Heart left ventricle (tissue), 16 donors: ENCODE data around the gene CNOT4. TPM values are rescaled to one million over a fixed set of nuclear protein-coding genes. Genes with fewer than 3 reads are reported as not detected.

Source experiments
- ATAC-seq, 4 donors: fragments of 200-7000 bp; cut with Tn5 transposase; one replicate each; pipeline ENCODE4 v1.9.1; 2020 to 2022; ENCODE audit warnings: moderate library complexity in 4 of 4, mild to moderate bottlenecking in 3 of 4, moderate number of reproducible peaks in 1 of 4
- DNase-seq, 5 donors: peaks; one replicate each; pipeline ENCODE4 v3.0.0-alpha.2; 2020
- H3K27ac ChIP-seq, 12 donors: fragments of 200-600 bp; sonication (generic) in 4 of 12; one replicate each; pipeline versions ENCODE4 v1.5.0 to v1.8.0; 2016 to 2022; ENCODE audit warnings: mild to moderate bottlenecking in 2 of 12
- H3K27me3 ChIP-seq, 9 donors: fragments of 200-600 bp; sonication (generic) in 2 of 9; one replicate each; pipeline versions ENCODE4 v1.5.1 to v1.8.0; 2016 to 2022; ENCODE audit warnings: mild to moderate bottlenecking in 3 of 9
- H3K36me3 ChIP-seq, 9 donors: fragments of 200-600 bp; sonication (generic) in 2 of 9; one replicate each; pipeline versions ENCODE4 v1.5.0 to v1.8.0; 2018 to 2022; ENCODE audit warnings: mild to moderate bottlenecking in 2 of 9
- H3K4me1 ChIP-seq, 12 donors: fragments of 200-600 bp; sonication (generic) in 4 of 12; one replicate each; pipeline versions ENCODE4 v1.5.0 to v1.8.0; 2016 to 2022; ENCODE audit warnings: mild to moderate bottlenecking in 3 of 12
- H3K4me3 ChIP-seq, 12 donors: fragments of 200-600 bp; sonication (generic) in 4 of 12; one replicate each; pipeline versions ENCODE4 v1.5.0 to v1.8.0; 2017 to 2022; ENCODE audit warnings: mild to moderate bottlenecking in 9 of 12, moderate library complexity in 4 of 12
- H3K9me3 ChIP-seq, 12 donors: fragments of 200-600 bp; sonication (generic) in 4 of 12; one replicate each; pipeline versions ENCODE4 v1.5.0 to v1.8.0; 2016 to 2022; ENCODE audit warnings: mild to moderate bottlenecking in 1 of 12
- CTCF ChIP-seq, 12 donors: fragments of 200-600 bp; sonication (generic) in 4 of 12; IDR thresholded peaks; one replicate each; pipeline versions ENCODE4 v1.5.0 to v1.8.0; 2018 to 2022; ENCODE audit warnings: antibody characterized with exemption in 12 of 12, mild to moderate bottlenecking in 5 of 12
- POLR2A ChIP-seq, 2 donors: fragments of 450-650 bp; IDR thresholded peaks; one replicate each; pipeline ENCODE4 v1.6.1; 2017; ENCODE audit warnings: antibody characterized with exemption in 2 of 2, mild to moderate bottlenecking in 2 of 2, moderate library complexity in 2 of 2
- WGBS, 4 donors: extraction: QIAGEN DNeasy Blood & Tissue Kit in 2 of 4; methylation state at CpG; one replicate each; pipeline versions ENCODE4 v1.1.5 to v1.1.7; 2013 to 2018; 5-methylcytosine and 5-hydroxymethylcytosine counted together
- intact Hi-C, 10 donors: fragments of 100-400 bp; cut with DNase I; formaldehyde crosslinking; loops; one replicate each; pipeline versions ENCODE4 v1.11.1 to v1.14.2; 2022
- polyA plus RNA-seq, 2 donors: library from polyadenylated mRNA; stranded (reverse); fragments of 200-250 nt; gene quantifications; one replicate each; pipeline ENCODE4 v1.2.3, GENCODE V29; 2013
- total RNA-seq, 9 donors: library from RNA; depleted of rRNA in 2 of 9; stranded (reverse); fragments of >200 nt in 2 of 9; fragmentation: NEBNext Ultra II Directional in 3 of 9; extraction: Animal tissue kit (Norgen Biotek cat#: 25700) in 3 of 9; gene quantifications; one replicate each; pipeline versions ENCODE4 v1.1.0 to v1.2.4, GENCODE V29; 2016 to 2023
- donor health status: ischemic (EF 13 %, LVEDD 7.1; RV severe dilation, severe dysfunction).
- donor health status: healthy with polysubstance abuse.
- donor health status: DM: no; HTN: yes; CAD: no.
- donor health status: DM: no; HTN: no; CAD: no.
- donor health status: ischemic (EF 25% LVEDD 6.9; RV normal size, moderate dysfunction).
- donor health status: ischemic (EF 25% LVEDD 5.7; RV mildly dilated, moderate dysfunction).
- donor health status: healthy.
- donor health status: DM: yes; HTN: yes; CAD: no.
- donor health status: ischemic (EF 35%, LVEDD 5.7; RV mildly dilated, moderate dysfunction).
- donor health status: nonischemic (EF 11% LVEDD 7.7; RV severe dilation, severe dysfunction).
- donor health status: DM: yes; HTN: yes; CAD: no.
- donor health status: PGD.
- donor health status: ischemic (EF 29% LVEDD 5.4; RV normal size, mild dysfunction).
- donor health status: nonischemic (EF 23%, LVEDD 6.1; RV moderate dilation, normal function).

The CNOT4 gene
- total and polyA plus RNA-seq, 11 donors = 7.9 to 29.2 (median 23.7) TPM

GRCh38 chr7:135541029-135541428 lies 31.1 kb upstream of the CNOT4 start:
- H3K27ac ChIP-seq = no peak overlapping the region
- peaks cover 0 to 12% (median 0%) of the 10 kb centered on the region in 12 donors for H3K4me1 ChIP-seq
- no peaks in the 10 kb centered on the region for H3K27me3 ChIP-seq
- no peaks in the 10 kb centered on the region for H3K9me3 ChIP-seq
- ATAC-seq (no peak), DNase-seq (no peak)
- no peaks in the 10 kb centered on the region for H3K36me3 ChIP-seq
- intact Hi-C loops = no loop called here
- WGBS, 4 donors = 92 to 96% (median 95%) methylated on average over 6 of the region's 6 CpGs
- no peak for TF ChIP-seq POLR2A (IDR thresholded peaks at IDR 0.05)
- TF ChIP-seq CTCF (IDR thresholded peaks at IDR 0.05) = no peak
- H3K4me3 ChIP-seq = no peak overlapping the region

GRCh38 chr7:135539629-135540028 lies 29.7 kb upstream of the CNOT4 start:
- Histone ChIP-seq H3K36me3 (no peaks in the 10 kb centered on the region), H3K4me1 (peaks cover 0 to 12% (median 0%) of the 10 kb centered on the region in 12 donors), H3K4me3 (no peak overlapping the region), H3K9me3 (no peaks in the 10 kb centered on the region), H3K27me3 (no peaks in the 10 kb centered on the region), H3K27ac (no peak overlapping the region)
- TF ChIP-seq CTCF (IDR thresholded peaks at IDR 0.05) (no peak), POLR2A (IDR thresholded peaks at IDR 0.05) (no peak)
- ATAC-seq = no peak
- WGBS, 4 donors = 89 to 96% (median 91%) methylated on average over 2 of the region's 2 CpGs
- DNase-seq = no peak
- intact Hi-C loops = no loop called here

- TF ChIP-seq POLR2A (IDR thresholded peaks at IDR 0.05) (no peak), CTCF (IDR thresholded peaks at IDR 0.05) (no peak)
- 47 to 53% (median 48%) methylated on average over 3 of the region's 3 CpGs for WGBS, 4 donors
- intact Hi-C loops = no loop called here
- Histone ChIP-seq H3K4me3 (no peak overlapping the region), H3K4me1 (peaks cover 0 to 12% (median 0%) of the 10 kb centered on the region in 12 donors), H3K36me3 (no peaks in the 10 kb centered on the region), H3K27ac (no peak overlapping the region), H3K9me3 (no peaks in the 10 kb centered on the region), H3K27me3 (no peaks in the 10 kb centered on the region)
- ATAC-seq (no peak), DNase-seq (no peak)
These were observed 28.5 kb upstream of the CNOT4 start for GRCh38 chr7:135538376-135538775.

- ATAC-seq (no peak), DNase-seq (no peak)
- Histone ChIP-seq H3K27ac (no peak overlapping the region), H3K4me3 (no peak overlapping the region), H3K4me1 (peaks cover 0 to 12% (median 0%) of the 10 kb centered on the region in 12 donors), H3K36me3 (no peaks in the 10 kb centered on the region), H3K27me3 (no peaks in the 10 kb centered on the region), H3K9me3 (no peaks in the 10 kb centered on the region)
- intact Hi-C loops = no loop called here
- TF ChIP-seq POLR2A (IDR thresholded peaks at IDR 0.05) (no peak), CTCF (IDR thresholded peaks at IDR 0.05) (no peak)
These were observed 28.0 kb upstream of the CNOT4 start for GRCh38 chr7:135537905-135538304.
